GM12891 (cell line): ENCODE data around the gene RNPS1.

Experiments used
- POLR2A ChIP-seq: IDR thresholded peaks from 2 replicates; pipeline ENCODE4 v1.6.1; 2011; ENCODE audit warnings: low read depth, low read length, control low read depth
- POLR2AphosphoS5 ChIP-seq: IDR thresholded peaks from 2 replicates; pipeline ENCODE4 v1.6.1; 2011; ENCODE audit warnings: low read depth, low read length, control low read depth
- SPI1 ChIP-seq: IDR thresholded peaks from 2 replicates; pipeline ENCODE4 v1.6.1; 2011; ENCODE audit warnings: low read depth, low read length, control low read depth

DNA sequence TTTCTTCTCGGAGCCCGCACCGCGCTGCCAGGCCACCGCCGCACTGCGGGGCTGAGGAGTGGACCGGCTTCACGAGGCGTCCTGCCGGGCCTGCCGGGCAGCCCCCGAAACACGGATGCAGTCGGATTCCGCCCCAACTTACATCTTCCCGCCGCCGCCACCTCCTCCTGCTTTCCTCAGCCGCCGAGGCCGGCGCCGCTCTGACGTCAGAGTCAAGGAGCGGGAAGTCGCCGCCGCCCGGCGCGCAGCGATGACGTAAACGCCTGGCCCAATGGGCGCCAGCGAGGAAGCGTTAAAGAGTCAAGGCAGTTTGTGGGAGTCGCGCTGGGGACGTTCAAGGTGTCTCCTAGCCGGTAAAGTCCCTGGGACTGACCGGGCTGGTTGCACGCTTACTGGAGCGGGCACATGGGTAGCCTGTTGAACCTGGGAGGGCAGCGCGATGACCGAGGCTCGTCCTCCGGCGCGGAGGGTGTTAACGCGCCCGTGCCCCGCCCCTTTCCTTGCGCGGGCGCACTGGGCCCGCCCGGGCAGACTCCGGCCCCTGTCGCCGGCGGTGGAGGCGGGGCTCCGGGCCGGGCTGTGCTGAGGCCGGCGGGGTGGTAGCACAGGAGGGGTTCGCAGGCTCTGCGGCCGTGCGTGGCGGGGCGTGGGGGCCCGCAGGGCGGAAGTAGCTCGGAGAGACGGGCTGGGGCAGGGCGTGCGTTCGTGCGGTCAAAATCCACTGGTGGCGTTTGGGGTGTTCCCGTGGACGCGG is at the start of gene RNPS1:
- TF ChIP-seq SPI1, result 0 out of 2 replicates have a peak, but pooled peaks have one; percentile 2
- TF ChIP-seq POLR2A, result peak; percentile 93
- TF ChIP-seq POLR2AphosphoS5, result peak; percentile 93
